ENCODE results near the gene BICC1. TPM values are rescaled to one million over a fixed set of nuclear protein-coding genes. Genes with fewer than 3 reads are reported as not detected.

The BICC1 gene
- total RNA-seq, 1 donor from 2014 or later = 41.0 TPM

- Mint-ChIP-seq H3K27me3 (ENCODE audit: unreplicated experiment) (no peaks in the 10 kb centered on the region), H3K4me1 (ENCODE audit: unreplicated experiment) (peaks cover 66% of the 10 kb centered on the region)
Measured at GRCh38 chr10:58820386-58820785, 307.7 kb downstream of the BICC1 start.

GRCh38 chr10:58820861-58821751, 308.4 kb downstream of the BICC1 start:
- Mint-ChIP-seq H3K36me3 (ENCODE audit: unreplicated experiment) (peaks cover 22% of the 10 kb centered on the region), H3K4me1 (ENCODE audit: unreplicated experiment) (peaks cover 66% of the 10 kb centered on the region), H3K9me3 (ENCODE audit: unreplicated experiment) (no peaks in the 10 kb centered on the region), H3K4me3 (ENCODE audit: unreplicated experiment) (peak overlapping the region; percentile 5), H3K27ac (ENCODE audit: unreplicated experiment) (peak overlapping the region; percentile 78), H3K27me3 (ENCODE audit: unreplicated experiment) (no peaks in the 10 kb centered on the region)
- TF ChIP-seq CTCF (IDR thresholded peaks at IDR 0.05) = no peak
- DNase-seq (ENCODE audit: extremely low spot score, unreplicated experiment) = no peak

More at GRCh38 chr10:58820386-58820785, 307.7 kb downstream of the BICC1 start:
- Mint-ChIP-seq H3K36me3 (ENCODE audit: unreplicated experiment) (peaks cover 21% of the 10 kb centered on the region), H3K27ac (ENCODE audit: unreplicated experiment) (peak overlapping the region; percentile 78), H3K4me3 (ENCODE audit: unreplicated experiment) (no peak overlapping the region), H3K9me3 (ENCODE audit: unreplicated experiment) (no peaks in the 10 kb centered on the region)
- no peak for DNase-seq (ENCODE audit: extremely low spot score, unreplicated experiment)
- no peak for TF ChIP-seq CTCF (IDR thresholded peaks at IDR 0.05)

- Mint-ChIP-seq H3K36me3 (ENCODE audit: unreplicated experiment) (peaks cover 23% of the 10 kb centered on the region), H3K4me1 (ENCODE audit: unreplicated experiment) (peaks cover 62% of the 10 kb centered on the region), H3K9me3 (ENCODE audit: unreplicated experiment) (no peaks in the 10 kb centered on the region), H3K4me3 (ENCODE audit: unreplicated experiment) (no peak overlapping the region), H3K27me3 (ENCODE audit: unreplicated experiment) (no peaks in the 10 kb centered on the region), H3K27ac (ENCODE audit: unreplicated experiment) (peak overlapping the region; percentile 78)
- no peak for DNase-seq (ENCODE audit: extremely low spot score, unreplicated experiment)
- no peak for TF ChIP-seq CTCF (IDR thresholded peaks at IDR 0.05)
Measured at GRCh38 chr10:58821752-58822056, 309.0 kb downstream of the BICC1 start.

- TF ChIP-seq CTCF (IDR thresholded peaks at IDR 0.05) = no peak
- Mint-ChIP-seq H3K36me3 (ENCODE audit: unreplicated experiment) (peaks cover 40% of the 10 kb centered on the region), H3K9me3 (ENCODE audit: unreplicated experiment) (no peaks in the 10 kb centered on the region), H3K4me1 (ENCODE audit: unreplicated experiment) (peaks cover 42% of the 10 kb centered on the region), H3K27ac (ENCODE audit: unreplicated experiment) (no peak overlapping the region), H3K4me3 (ENCODE audit: unreplicated experiment) (no peak overlapping the region), H3K27me3 (ENCODE audit: unreplicated experiment) (no peaks in the 10 kb centered on the region)
- DNase-seq (ENCODE audit: extremely low spot score, unreplicated experiment) = no peak
Measured at GRCh38 chr10:58823983-58824382, 311.3 kb downstream of the BICC1 start.

- H3K9me3 Mint-ChIP-seq (ENCODE audit: unreplicated experiment) = no peaks in the 10 kb centered on the region
- H3K4me3 Mint-ChIP-seq (ENCODE audit: unreplicated experiment) = no peak overlapping the region
- H3K4me1 Mint-ChIP-seq (ENCODE audit: unreplicated experiment) = peaks cover 38% of the 10 kb centered on the region
- no peak for TF ChIP-seq CTCF (IDR thresholded peaks at IDR 0.05)
- H3K36me3 Mint-ChIP-seq (ENCODE audit: unreplicated experiment) = peaks cover 43% of the 10 kb centered on the region
- no peak for DNase-seq (ENCODE audit: extremely low spot score, unreplicated experiment)
- no peak overlapping the region for H3K27ac Mint-ChIP-seq (ENCODE audit: unreplicated experiment)
- no peaks in the 10 kb centered on the region for H3K27me3 Mint-ChIP-seq (ENCODE audit: unreplicated experiment)
Measured at GRCh38 chr10:58824396-58824795, 311.7 kb downstream of the BICC1 start.

Data from osteocyte (in vitro differentiated cells).